Duodenal mucosa (tissue), 2 donors: ENCODE measurements around the gene ZNF839.
A peak's percentile ranks its signal among the peaks of the same experiment; 100 is the strongest.
"Not testable (repeated sequence)": the region's sequence is repeated elsewhere in the genome, so short reads cannot be mapped to it uniquely, and the experiment has no call there.

Source experiments
- H3K27ac ChIP-seq: one replicate; pipeline ENCODE4 v1.7.0; 2013; ENCODE audit warnings: low read depth, low read length
- H3K27me3 ChIP-seq, 2 donors: one replicate each; pipeline ENCODE4 v1.7.0; 2013; ENCODE audit warnings: low read length in 2 of 2, control low read depth in 1 of 2; ENCODE audit not compliant: insufficient read depth in 2 of 2, control insufficient read depth in 1 of 2
- H3K36me3 ChIP-seq, 2 donors: one replicate each; pipeline ENCODE4 v1.7.0; 2013; ENCODE audit warnings: low read length in 2 of 2, control low read depth in 1 of 2; ENCODE audit not compliant: insufficient read depth in 2 of 2, control insufficient read depth in 1 of 2
- H3K4me1 ChIP-seq, 2 donors: one replicate each; pipeline ENCODE4 v1.7.0; 2013; ENCODE audit warnings: low read length in 2 of 2, control low read depth in 1 of 2; ENCODE audit not compliant: insufficient read depth in 2 of 2, control insufficient read depth in 1 of 2
- H3K4me3 ChIP-seq, 2 donors: one replicate each; pipeline ENCODE4 v1.7.0; 2013; ENCODE audit warnings: low read length in 2 of 2, low read depth in 1 of 2
- H3K9ac ChIP-seq, 2 donors: one replicate each; pipeline ENCODE4 v1.7.0; 2013; ENCODE audit warnings: low read length in 2 of 2, low read depth in 1 of 2
- H3K9me3 ChIP-seq, 2 donors: one replicate each; pipeline ENCODE4 v1.7.0; 2013; ENCODE audit warnings: low read length in 2 of 2, control low read depth in 1 of 2; ENCODE audit not compliant: control insufficient read depth in 1 of 2

The ZNF839 gene

GRCh38 chr14:102335163-102335562 is 15.6 kb downstream of the ZNF839 start:
- H3K36me3 ChIP-seq, result peaks cover 0 to 42% of the 10 kb centered on the region in 2 donors
- H3K27ac ChIP-seq, result no peak overlapping the region
- H3K4me3 ChIP-seq, result no peak overlapping the region
- no peaks in the 10 kb centered on the region for H3K9me3 ChIP-seq
- H3K27me3 ChIP-seq, result no peaks in the 10 kb centered on the region
- H3K9ac ChIP-seq, result no peak overlapping the region
- no peaks in the 10 kb centered on the region for H3K4me1 ChIP-seq

GRCh38 chr14:102338724-102339123 is 19.2 kb downstream of the ZNF839 start:
- Histone ChIP-seq H3K4me1 (no peaks in the 10 kb centered on the region), H3K9me3 (no peaks in the 10 kb centered on the region), H3K27ac (no peak overlapping the region), H3K27me3 (no peaks in the 10 kb centered on the region), H3K9ac (no peak overlapping the region), H3K4me3 (no peak overlapping the region), H3K36me3 (peaks cover 12 to 54% of the 10 kb centered on the region in 2 donors)

- Histone ChIP-seq H3K4me3 (no peak overlapping the region), H3K9me3 (no peaks in the 10 kb centered on the region), H3K27ac (no peak overlapping the region), H3K4me1 (no peaks in the 10 kb centered on the region), H3K27me3 (no peaks in the 10 kb centered on the region), H3K36me3 (peaks cover 28 to 67% of the 10 kb centered on the region in 2 donors), H3K9ac (no peak overlapping the region)
Observed at GRCh38 chr14:102341566-102341965, 22.0 kb downstream of the ZNF839 start.

GRCh38 chr14:102342238-102342637 is 22.7 kb downstream of the ZNF839 start:
- no peak overlapping the region for H3K27ac ChIP-seq
- H3K9me3 ChIP-seq, result no peaks in the 10 kb centered on the region
- H3K36me3 ChIP-seq, result peaks cover 28 to 69% of the 10 kb centered on the region in 2 donors
- no peaks in the 10 kb centered on the region for H3K4me1 ChIP-seq
- H3K9ac ChIP-seq, result no peak overlapping the region
- H3K4me3 ChIP-seq, result no peak overlapping the region
- no peaks in the 10 kb centered on the region for H3K27me3 ChIP-seq

- no peak overlapping the region for H3K27ac ChIP-seq
- H3K4me1 ChIP-seq, result no peaks in the 10 kb centered on the region
- peaks cover 40 to 73% of the 10 kb centered on the region in 2 donors for H3K36me3 ChIP-seq
- no peaks in the 10 kb centered on the region for H3K9me3 ChIP-seq
- no peak overlapping the region for H3K9ac ChIP-seq
- H3K27me3 ChIP-seq, result no peaks in the 10 kb centered on the region
- H3K4me3 ChIP-seq, result no peak overlapping the region
Observed at GRCh38 chr14:102344084-102344483, 24.5 kb downstream of the ZNF839 start.

GRCh38 chr14:102344485-102344884 is 24.9 kb downstream of the ZNF839 start:
- Histone ChIP-seq H3K27ac (no peak overlapping the region), H3K4me1 (no peaks in the 10 kb centered on the region), H3K9ac (no peak overlapping the region), H3K27me3 (no peaks in the 10 kb centered on the region), H3K4me3 (no peak overlapping the region), H3K36me3 (peaks cover 40 to 76% of the 10 kb centered on the region in 2 donors), H3K9me3 (no peaks in the 10 kb centered on the region)

- H3K9ac ChIP-seq, result no peak overlapping the region
- no peaks in the 10 kb centered on the region for H3K9me3 ChIP-seq
- no peaks in the 10 kb centered on the region for H3K4me1 ChIP-seq
- H3K4me3 ChIP-seq, result no peak overlapping the region
- no peaks in the 10 kb centered on the region for H3K27me3 ChIP-seq
- H3K27ac ChIP-seq, result no peak overlapping the region
- peaks cover 40 to 80% of the 10 kb centered on the region in 2 donors for H3K36me3 ChIP-seq
Observed at GRCh38 chr14:102345232-102345631, 25.7 kb downstream of the ZNF839 start.

GRCh38 chr14:102346645-102347044 is 27.1 kb downstream of the ZNF839 start:
- Histone ChIP-seq H3K9ac (no peak overlapping the region), H3K4me3 (no peak overlapping the region), H3K9me3 (no peaks in the 10 kb centered on the region), H3K27me3 (no peaks in the 10 kb centered on the region), H3K4me1 (no peaks in the 10 kb centered on the region), H3K27ac (no peak overlapping the region), H3K36me3 (peaks cover 34 to 70% of the 10 kb centered on the region in 2 donors)

GRCh38 chr14:102348376-102348775 is 28.8 kb downstream of the ZNF839 start:
- Histone ChIP-seq H3K27ac (no peak overlapping the region), H3K36me3 (peaks cover 34 to 69% of the 10 kb centered on the region in 2 donors), H3K9me3 (no peaks in the 10 kb centered on the region), H3K4me3 (no peak overlapping the region), H3K27me3 (no peaks in the 10 kb centered on the region), H3K9ac (no peak overlapping the region), H3K4me1 (no peaks in the 10 kb centered on the region)

- Histone ChIP-seq H3K4me3 (no peak overlapping the region), H3K27me3 (no peaks in the 10 kb centered on the region), H3K36me3 (peaks cover 19 to 75% of the 10 kb centered on the region in 2 donors), H3K9ac (no peak overlapping the region), H3K9me3 (no peaks in the 10 kb centered on the region), H3K4me1 (no peaks in the 10 kb centered on the region), H3K27ac (peak overlapping the region; percentile 25)
Observed at GRCh38 chr14:102351023-102351422, 31.5 kb downstream of the ZNF839 start.

GRCh38 chr14:102351593-102351992 is 32.0 kb downstream of the ZNF839 start:
- not testable (repeated sequence) for H3K9ac ChIP-seq, H3K4me3 ChIP-seq, H3K27me3 ChIP-seq, H3K9me3 ChIP-seq, H3K4me1 ChIP-seq
- H3K27ac ChIP-seq, result peak overlapping the region; percentile 25
- H3K36me3 ChIP-seq, result peaks cover 19 to 74% of the 10 kb centered on the region in 2 donors
